ENCODE measurements around the gene PNPLA5.

Gene PNPLA5

GRCh38 chr22:43835736-43836135 lies 56.1 kb downstream of the PNPLA5 start:
- DNase-seq = no peak

GRCh38 chr22:43835166-43835565 lies 56.6 kb downstream of the PNPLA5 start:
- DNase-seq = no peak

- DNase-seq = no peak
Observed at GRCh38 chr22:43833286-43834240, 58.2 kb downstream of the PNPLA5 start.

DNA sequence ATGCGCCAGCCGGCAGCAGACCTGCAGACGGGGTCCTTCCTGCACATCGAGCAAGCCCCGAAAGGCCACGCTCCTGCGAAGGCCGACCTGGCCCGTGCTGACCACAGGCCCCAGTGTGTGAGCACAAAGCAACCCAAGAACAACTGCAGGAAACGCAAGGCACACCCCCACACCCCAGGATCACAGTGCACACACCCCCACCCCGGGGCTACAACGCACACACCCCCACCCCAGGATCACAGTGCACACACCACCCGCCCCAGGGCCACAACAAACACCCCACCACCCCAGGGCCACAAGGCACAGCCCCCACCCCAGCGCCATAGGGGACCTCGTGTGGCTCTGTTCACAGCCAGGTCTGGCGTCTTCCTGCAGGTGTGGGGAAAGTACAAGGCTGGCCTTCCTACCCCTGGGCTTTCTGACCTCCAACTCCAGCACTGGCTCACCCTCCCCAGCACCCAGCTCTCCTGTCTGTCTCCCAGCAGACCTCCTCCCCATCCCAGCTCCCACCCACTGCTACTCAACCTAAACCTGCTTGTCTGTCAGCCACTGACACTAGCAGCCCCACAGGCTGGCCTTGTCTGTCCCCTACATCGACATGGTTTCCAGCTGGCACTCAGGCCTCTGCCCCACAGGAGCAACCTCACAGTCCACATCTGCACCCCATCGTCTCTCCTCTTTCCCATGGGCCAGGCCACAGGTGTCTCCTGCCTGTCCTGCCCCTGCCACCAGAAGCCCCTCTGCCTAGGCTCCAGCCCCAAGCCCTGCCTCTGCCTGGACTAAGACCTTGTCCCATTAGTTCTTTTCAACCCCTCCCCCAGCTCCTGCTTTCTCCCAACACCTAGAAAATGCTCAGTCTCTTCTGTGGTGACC lies 59.2 kb downstream of the PNPLA5 start:
- DNase-seq = no peak

DNA sequence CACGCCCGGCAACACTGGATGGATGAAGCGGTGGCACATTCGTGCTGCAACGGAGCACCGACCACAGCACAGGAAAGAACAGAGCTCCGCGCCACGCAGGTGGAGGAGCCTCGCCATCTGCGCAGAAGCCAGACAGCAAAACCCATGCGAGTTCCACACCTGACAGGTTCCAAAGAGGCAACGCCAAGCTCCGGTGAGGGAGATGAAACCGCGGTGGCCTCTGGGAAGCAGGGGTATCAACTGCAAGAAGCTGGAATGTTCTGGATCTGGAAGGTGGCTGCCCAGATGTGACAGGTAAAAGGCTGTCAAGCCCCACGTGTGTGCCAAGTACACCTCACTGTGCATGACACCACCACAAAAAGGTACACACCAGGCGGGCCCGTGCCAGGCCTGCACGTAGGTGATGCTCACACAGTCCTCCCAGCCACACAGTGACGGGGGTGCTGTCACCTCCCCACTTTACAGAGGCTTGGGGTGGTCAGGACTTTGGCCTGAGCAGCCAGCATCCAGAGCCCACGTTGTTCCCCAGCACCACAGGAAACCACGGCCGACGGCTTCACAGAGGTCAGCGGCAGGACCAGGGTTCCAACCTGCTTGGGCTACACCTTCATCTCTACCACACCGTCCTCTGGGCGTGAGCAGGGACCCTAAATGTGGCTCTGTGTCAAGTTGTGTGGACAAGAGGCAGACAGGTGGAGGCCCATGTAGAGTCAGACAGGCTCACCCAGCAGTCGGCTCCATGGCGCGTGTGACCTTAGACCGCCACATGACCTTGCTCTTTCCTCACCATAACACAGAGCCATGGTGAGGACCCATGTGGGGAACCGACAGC lies 60.0 kb downstream of the PNPLA5 start:
- no peak for DNase-seq

- no peak for DNase-seq
Observed at GRCh38 chr22:43830931-43831560, 60.8 kb downstream of the PNPLA5 start.

DNA sequence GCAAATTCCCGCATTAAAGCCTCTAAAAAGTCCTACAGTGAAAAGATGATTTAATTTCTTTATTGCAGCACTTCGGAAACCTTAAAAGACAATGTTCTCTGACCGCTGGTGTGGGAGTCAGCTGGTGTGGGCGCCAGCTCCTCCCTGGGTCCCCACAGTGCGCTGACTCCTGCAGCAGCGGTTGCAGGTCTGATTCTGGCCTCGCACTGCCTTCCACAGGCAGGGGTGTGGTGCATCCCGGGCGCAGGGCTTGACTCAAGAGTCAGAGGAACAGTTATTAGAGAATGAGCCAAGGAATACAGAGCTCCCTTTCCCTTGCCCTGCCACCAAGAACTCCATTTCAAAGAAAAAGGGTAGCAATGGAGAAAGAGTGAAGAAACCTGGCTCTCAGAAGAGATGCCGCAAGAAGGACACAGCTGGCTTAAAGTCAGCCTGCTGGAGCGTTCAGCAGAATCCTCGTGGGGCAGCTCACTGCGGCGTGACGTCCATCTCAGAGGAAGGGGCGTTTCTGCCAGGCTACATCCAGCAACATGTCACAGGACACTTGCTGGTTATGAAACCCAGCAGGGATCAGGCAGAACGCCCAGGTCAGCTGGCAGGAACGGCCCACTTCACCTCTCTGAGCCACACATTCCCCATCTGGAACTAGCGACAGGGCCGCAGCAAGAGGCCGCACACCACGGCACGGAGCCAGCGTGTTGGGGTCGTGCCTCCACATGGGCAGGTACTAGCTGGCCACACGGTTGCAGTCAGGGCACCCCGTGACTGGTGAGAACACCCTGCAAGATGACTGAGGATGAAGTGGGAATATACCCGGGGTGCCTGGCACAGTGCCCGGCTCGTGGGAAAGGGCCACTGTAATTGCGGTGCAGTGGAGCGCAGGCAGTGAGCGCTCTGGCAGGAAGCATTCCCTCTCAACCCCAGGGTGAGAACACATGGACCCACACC lies 61.6 kb downstream of the PNPLA5 start:
- no peak for DNase-seq
